ENCODE measurements around the gene ZNF384. TPM values are rescaled to one million over a fixed set of nuclear protein-coding genes. Genes with fewer than 3 reads are reported as not detected.
A peak's percentile ranks its signal among the peaks of the same experiment; 100 is the strongest.
"Not testable (repeated sequence)": the region's sequence is repeated elsewhere in the genome, so short reads cannot be mapped to it uniquely, and the experiment has no call there.

The ZNF384 gene
- total RNA-seq, 6 donors from 2014 or later = 33.4 to 52.8 (median 43.0) TPM

DNA sequence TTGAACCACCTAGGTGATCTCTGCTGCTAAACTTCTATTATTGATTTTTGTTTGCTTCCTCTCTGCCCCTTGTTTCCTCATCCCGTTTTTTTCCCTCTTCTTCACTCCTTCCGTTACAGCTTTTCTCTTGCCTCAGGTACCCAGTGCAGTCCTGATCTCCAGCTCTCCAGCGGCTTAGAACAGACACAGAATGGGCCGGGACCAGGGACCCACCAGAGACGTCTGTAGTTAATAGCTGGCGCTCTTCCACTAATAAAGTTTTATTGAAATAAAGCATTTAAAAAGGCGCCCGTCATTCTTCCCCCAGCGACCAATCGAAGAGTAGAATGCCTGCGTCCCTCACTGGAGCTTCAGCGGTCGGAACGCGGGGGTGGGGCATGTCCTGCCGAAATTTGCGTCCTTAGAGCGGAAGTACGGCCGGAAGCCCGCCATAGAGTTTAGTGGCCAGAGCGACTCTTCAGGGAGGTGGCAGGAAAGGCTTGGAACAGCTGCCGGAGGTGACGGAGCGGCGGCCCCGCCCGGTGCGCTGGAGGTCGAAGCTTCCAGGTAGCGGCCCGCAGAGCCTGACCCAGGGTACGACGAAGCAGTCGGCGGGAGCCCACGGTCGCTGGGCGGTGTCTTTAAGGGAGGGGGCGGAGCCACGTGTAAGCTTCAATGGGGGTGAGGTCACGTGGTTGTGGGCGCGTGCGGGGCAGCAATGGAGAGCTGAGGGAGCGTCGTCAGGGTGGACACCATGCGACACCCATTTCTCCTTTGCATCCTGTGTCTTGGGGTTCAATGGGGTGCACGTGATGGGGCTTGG lies 34.6 kb upstream of the ZNF384 start, which contains the start of gene COPS7A:
TSS of gene COPS7A (plus strand) at position 440 of the 802 bp plus-strand sequence. CDS start 611 bp downstream, outside the sequence.
- 0 to 1% methylated on average over 33 to 34 of the region's 49 CpGs for WGBS, 2 donors
- TF ChIP-seq POLR2AphosphoS5 (IDR thresholded peaks at IDR 0.05) = peak; percentile 83 to 93
- peak in 3 of 6 experiments; percentile 16 to 26 (median 17) for TF ChIP-seq CTCF (IDR thresholded peaks at IDR 0.05)
- TF ChIP-seq EP300 (IDR thresholded peaks at IDR 0.05) = peak in 2 of 4 donors; percentile 10 to 48
- peak in 1 of 4 donors; percentile 75 for TF ChIP-seq POLR2A (IDR thresholded peaks at IDR 0.05)
- ATAC-seq (ENCODE audit: low FRiP score in 2 of 2) = peak; percentile 98 to 99
- no peaks in the 10 kb centered on the region for H3K9me3 ChIP-seq
- H3K36me3 ChIP-seq = peaks cover 0 to 15% (median 13%) of the 10 kb centered on the region in 4 donors
- H3K27ac ChIP-seq = peak within 1 kb of the TSS; percentile 86 to 93 (median 90)
- peaks cover 9 to 19% (median 11%) of the 10 kb centered on the region in 4 donors for H3K4me1 ChIP-seq
- H3K4me3 ChIP-seq = peak within 1 kb of the TSS; percentile 30 to 72 (median 66)
- peak; percentile 97 to 99 for DNase-seq
- H3K27me3 ChIP-seq = no peaks in the 10 kb centered on the region

- no peaks in the 10 kb centered on the region for H3K27me3 ChIP-seq
- no peak overlapping the region for H3K4me3 ChIP-seq
- no peaks in the 10 kb centered on the region for H3K9me3 ChIP-seq
- ATAC-seq (ENCODE audit: low FRiP score in 2 of 2) (no peak), DNase-seq (no peak)
- TF ChIP-seq EP300 (IDR thresholded peaks at IDR 0.05) = no peak
- no peak for TF ChIP-seq POLR2A (IDR thresholded peaks at IDR 0.05)
- TF ChIP-seq CTCF (IDR thresholded peaks at IDR 0.05) = no peak
- no peak for TF ChIP-seq POLR2AphosphoS5 (IDR thresholded peaks at IDR 0.05)
- peaks cover 0 to 5% (median 3%) of the 10 kb centered on the region in 4 donors for H3K36me3 ChIP-seq
- no peak overlapping the region for H3K27ac ChIP-seq
- 79 to 85% methylated on average over 3 of the region's 3 CpGs for WGBS, 2 donors
- H3K4me1 ChIP-seq = peaks cover 9 to 19% (median 11%) of the 10 kb centered on the region in 4 donors
These were observed 33.7 kb upstream of the ZNF384 start for GRCh38 chr12:6722863-6723262.

GRCh38 chr12:6716874-6717437 lies 27.8 kb upstream of the ZNF384 start:
- H3K27ac ChIP-seq = no peak overlapping the region
- H3K4me1 ChIP-seq = no peaks in the 10 kb centered on the region
- ATAC-seq (ENCODE audit: low FRiP score in 2 of 2) (no peak), DNase-seq (no peak)
- WGBS, 2 donors = 89 to 90% methylated on average over 10 of the region's 10 CpGs
- no peak overlapping the region for H3K4me3 ChIP-seq
- H3K27me3 ChIP-seq = no peaks in the 10 kb centered on the region
- H3K36me3 ChIP-seq = no peaks in the 10 kb centered on the region
- H3K9me3 ChIP-seq = no peaks in the 10 kb centered on the region
- TF ChIP-seq CTCF (IDR thresholded peaks at IDR 0.05) (no peak), EP300 (IDR thresholded peaks at IDR 0.05) (no peak), POLR2AphosphoS5 (IDR thresholded peaks at IDR 0.05) (no peak), POLR2A (IDR thresholded peaks at IDR 0.05) (no peak)

DNA sequence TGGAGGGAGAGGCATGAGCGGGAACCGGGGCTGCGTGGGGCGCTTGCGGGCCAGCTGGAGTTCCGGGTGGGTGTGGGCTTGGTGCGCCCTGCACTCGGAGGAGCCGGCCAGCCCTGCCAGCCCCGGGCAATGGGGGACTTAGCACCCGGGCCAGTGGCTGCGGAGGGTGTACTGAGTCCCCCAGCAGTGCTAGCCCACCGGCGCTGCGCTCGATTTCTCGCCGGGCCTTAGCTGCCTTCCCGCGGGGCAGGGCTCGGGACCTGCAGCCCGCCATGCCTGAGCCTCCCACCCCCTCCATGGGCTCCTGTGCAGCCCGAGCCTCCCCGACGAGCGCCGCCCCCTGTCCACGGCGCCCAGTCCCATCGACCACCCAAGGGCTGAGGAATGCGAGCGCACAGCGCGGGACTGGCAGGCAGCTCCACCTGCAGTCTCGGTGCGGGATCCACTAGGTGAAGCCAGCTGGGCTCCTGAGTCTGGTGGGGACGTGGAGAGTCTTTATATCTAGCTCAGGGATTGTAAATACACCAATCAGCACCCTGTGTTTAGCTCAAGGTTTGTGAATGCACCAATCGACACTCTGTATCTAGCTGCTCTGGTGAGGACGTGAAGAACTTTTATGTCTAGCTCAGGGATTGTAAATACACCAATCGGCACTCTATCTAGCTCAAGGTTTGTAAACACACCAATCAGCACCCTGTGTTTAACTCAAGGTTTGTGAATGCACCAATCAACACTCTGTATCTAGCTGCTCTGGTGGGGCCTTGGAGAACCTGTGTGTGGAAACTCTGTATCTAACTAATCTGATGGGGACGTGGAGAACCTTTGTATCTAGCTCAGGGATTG lies 27.1 kb upstream of the ZNF384 start:
- DNase-seq = peak in 1 of 2 donors; percentile 68
- not testable (repeated sequence) for H3K27me3 ChIP-seq; H3K4me3 ChIP-seq; ATAC-seq (ENCODE audit: low FRiP score in 2 of 2); H3K36me3 ChIP-seq; H3K9me3 ChIP-seq; H3K27ac ChIP-seq; H3K4me1 ChIP-seq
- WGBS, 2 donors = 89 to 97% methylated on average over 16 to 18 of the region's 41 CpGs

- WGBS, 2 donors = 71 to 87% methylated on average over 16 of the region's 16 CpGs
- no peak overlapping the region for H3K27ac ChIP-seq
- no peak for ATAC-seq (ENCODE audit: low FRiP score in 2 of 2)
- TF ChIP-seq POLR2A (IDR thresholded peaks at IDR 0.05) (no peak), POLR2AphosphoS5 (IDR thresholded peaks at IDR 0.05) (no peak), CTCF (IDR thresholded peaks at IDR 0.05) (no peak), EP300 (IDR thresholded peaks at IDR 0.05) (no peak)
- DNase-seq = no peak
- H3K36me3 ChIP-seq = no peaks in the 10 kb centered on the region
- no peaks in the 10 kb centered on the region for H3K9me3 ChIP-seq
- H3K4me1 ChIP-seq = no peaks in the 10 kb centered on the region
- no peak overlapping the region for H3K4me3 ChIP-seq
- peaks cover 0 to 1% (median 0%) of the 10 kb centered on the region in 4 donors for H3K27me3 ChIP-seq
These were observed 19.8 kb upstream of the ZNF384 start for GRCh38 chr12:6708960-6709394.

DNA sequence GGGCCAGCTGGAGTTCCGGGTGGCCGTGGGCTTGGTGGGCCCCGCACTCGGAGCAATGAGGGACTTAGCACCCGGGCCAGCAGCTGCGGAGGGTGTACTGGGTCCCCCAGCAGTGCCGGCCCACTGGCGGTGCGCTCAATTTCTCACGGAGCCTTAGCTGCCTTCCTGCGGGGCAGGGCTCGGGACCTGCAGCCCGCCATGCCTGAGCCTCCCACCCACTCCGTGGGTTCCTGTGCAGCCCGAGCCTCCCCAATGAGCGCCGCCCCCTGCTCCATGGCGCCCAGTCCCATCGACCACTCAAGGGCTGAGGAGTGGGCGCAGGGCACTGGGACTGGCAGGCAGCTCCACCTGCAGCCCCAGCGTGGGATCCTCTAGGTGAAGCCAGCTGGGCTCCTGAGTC lies 19.2 kb upstream of the ZNF384 start:
- not testable (repeated sequence) for H3K4me3 ChIP-seq; H3K36me3 ChIP-seq; ATAC-seq (ENCODE audit: low FRiP score in 2 of 2); H3K27me3 ChIP-seq; H3K9me3 ChIP-seq; H3K27ac ChIP-seq; H3K4me1 ChIP-seq
- 96% methylated on average over 12 of the region's 21 CpGs; no CpG with 5 or more reads in 1 of the 2 donors for WGBS, 2 donors
- peak in 1 of 2 donors; percentile 69 for DNase-seq
